ENCODE measurements around the gene ROGDI. TPM values are rescaled to one million over a fixed set of nuclear protein-coding genes. Genes with fewer than 3 reads are reported as not detected.
A peak's percentile ranks its signal among the peaks of the same experiment; 100 is the strongest.

The ROGDI gene
- total RNA-seq, 2 experiments from 2014 or later: 9.4 to 11.0 TPM

DNA sequence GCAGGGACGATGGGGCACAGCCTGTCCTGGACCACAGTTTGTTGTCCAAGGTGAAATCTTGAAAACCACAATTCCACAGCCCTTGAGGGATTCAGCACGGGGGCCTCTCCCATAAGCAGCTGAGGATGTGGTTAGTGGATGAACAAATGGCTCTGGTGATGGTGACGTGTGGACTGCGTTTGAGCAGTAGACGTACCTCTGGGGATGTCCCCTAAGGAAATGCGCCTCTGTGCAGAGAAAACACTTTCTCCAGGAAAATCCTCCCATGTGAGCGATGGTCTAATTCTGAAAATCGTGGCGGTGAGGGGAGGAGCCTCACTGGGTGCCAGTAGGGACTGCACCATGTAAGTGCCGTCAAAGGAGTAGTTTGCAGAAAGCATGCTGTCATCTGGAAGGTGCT is 11.6 kb downstream of the ROGDI start:
- ATAC-seq (ENCODE audit: poor library complexity): peak; percentile 24
- ChIA-PET POLR2A (no interaction called here), CTCF (no interaction called here)
- Mint-ChIP-seq H3K4me3 (no peak overlapping the region), H3K4me1 (ENCODE audit: low read depth) (no peaks in the 10 kb centered on the region), H3K27me3 (no peaks in the 10 kb centered on the region), H3K9me3 (no peaks in the 10 kb centered on the region), H3K27ac (no peak overlapping the region), H3K36me3 (ENCODE audit: low read depth) (no peaks in the 10 kb centered on the region)
- no peaks in the 10 kb centered on the region for H3K36me3 ChIP-seq (ENCODE audit: insufficient read depth, low read length)
- intact Hi-C loops (cut with DNase I, micrococcal nuclease): no loop called here
- TF ChIP-seq, protein P1, sequence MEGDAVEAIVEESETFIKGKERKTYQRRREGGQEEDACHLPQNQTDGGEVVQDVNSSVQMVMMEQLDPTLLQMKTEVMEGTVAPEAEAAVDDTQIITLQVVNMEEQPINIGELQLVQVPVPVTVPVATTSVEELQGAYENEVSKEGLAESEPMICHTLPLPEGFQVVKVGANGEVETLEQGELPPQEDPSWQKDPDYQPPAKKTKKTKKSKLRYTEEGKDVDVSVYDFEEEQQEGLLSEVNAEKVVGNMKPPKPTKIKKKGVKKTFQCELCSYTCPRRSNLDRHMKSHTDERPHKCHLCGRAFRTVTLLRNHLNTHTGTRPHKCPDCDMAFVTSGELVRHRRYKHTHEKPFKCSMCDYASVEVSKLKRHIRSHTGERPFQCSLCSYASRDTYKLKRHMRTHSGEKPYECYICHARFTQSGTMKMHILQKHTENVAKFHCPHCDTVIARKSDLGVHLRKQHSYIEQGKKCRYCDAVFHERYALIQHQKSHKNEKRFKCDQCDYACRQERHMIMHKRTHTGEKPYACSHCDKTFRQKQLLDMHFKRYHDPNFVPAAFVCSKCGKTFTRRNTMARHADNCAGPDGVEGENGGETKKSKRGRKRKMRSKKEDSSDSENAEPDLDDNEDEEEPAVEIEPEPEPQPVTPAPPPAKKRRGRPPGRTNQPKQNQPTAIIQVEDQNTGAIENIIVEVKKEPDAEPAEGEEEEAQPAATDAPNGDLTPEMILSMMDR (IDR thresholded peaks at IDR 0.05): no peak
- H3K27ac ChIP-seq (ENCODE audit: low read depth in 1 of 2, low read length in 2 of 2): no peak overlapping the region
- H3K4me1 ChIP-seq (ENCODE audit: insufficient read depth, low read length): no peaks in the 10 kb centered on the region
- H3K27me3 ChIP-seq (ENCODE audit: control insufficient read depth in 1 of 2, insufficient read depth in 2 of 2, low read length in 2 of 2): no peaks in the 10 kb centered on the region
- no peak for DNase-seq
- H3K9me3 ChIP-seq (ENCODE audit: control insufficient read depth in 1 of 2, insufficient read depth in 1 of 2, low read length in 2 of 2): no peaks in the 10 kb centered on the region
- H3K4me3 ChIP-seq (ENCODE audit: low read length): no peak overlapping the region

DNA sequence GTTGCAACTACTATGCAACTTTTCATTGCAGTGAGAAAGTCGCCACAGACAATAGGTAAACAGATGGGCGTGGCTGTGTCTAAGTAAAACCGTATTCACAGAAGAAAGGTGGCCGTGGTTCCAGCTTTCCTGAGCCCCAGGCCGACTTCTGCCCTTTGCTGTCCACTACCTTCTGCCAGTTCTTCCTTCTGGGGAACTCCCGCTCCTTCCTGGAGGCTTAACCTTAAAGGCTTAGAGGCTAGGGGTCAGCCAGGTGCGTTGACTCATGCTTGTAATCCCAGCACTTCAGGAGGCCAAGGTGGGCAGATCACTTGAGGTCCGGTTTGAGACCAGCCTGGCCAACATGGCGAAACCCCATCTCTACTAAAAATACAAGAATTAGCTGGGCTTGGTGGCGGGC is 12.2 kb downstream of the ROGDI start:
- Histone ChIP-seq H3K4me1 (ENCODE audit: insufficient read depth, low read length) (no peaks in the 10 kb centered on the region), H3K9me3 (ENCODE audit: control insufficient read depth in 1 of 2, insufficient read depth in 1 of 2, low read length in 2 of 2) (no peaks in the 10 kb centered on the region), H3K4me3 (ENCODE audit: low read length) (no peak overlapping the region), H3K27me3 (ENCODE audit: control insufficient read depth in 1 of 2, insufficient read depth in 2 of 2, low read length in 2 of 2) (no peaks in the 10 kb centered on the region), H3K27ac (ENCODE audit: low read depth in 1 of 2, low read length in 2 of 2) (no peak overlapping the region), H3K36me3 (ENCODE audit: insufficient read depth, low read length) (no peaks in the 10 kb centered on the region)
- no peak for DNase-seq
- TF ChIP-seq, protein P1 (IDR thresholded peaks at IDR 0.05): no peak
- H3K27me3 Mint-ChIP-seq: no peaks in the 10 kb centered on the region
- H3K4me3 Mint-ChIP-seq: no peak overlapping the region
- no peaks in the 10 kb centered on the region for H3K9me3 Mint-ChIP-seq
- no peaks in the 10 kb centered on the region for H3K4me1 Mint-ChIP-seq (ENCODE audit: low read depth)
- CTCF ChIA-PET: no interaction called here
- no peak for ATAC-seq (ENCODE audit: poor library complexity)
- H3K27ac Mint-ChIP-seq: no peak overlapping the region
- H3K36me3 Mint-ChIP-seq (ENCODE audit: low read depth): no peaks in the 10 kb centered on the region
- intact Hi-C loops (cut with DNase I, micrococcal nuclease): no loop called here
- POLR2A ChIA-PET: no interaction called here

DNA sequence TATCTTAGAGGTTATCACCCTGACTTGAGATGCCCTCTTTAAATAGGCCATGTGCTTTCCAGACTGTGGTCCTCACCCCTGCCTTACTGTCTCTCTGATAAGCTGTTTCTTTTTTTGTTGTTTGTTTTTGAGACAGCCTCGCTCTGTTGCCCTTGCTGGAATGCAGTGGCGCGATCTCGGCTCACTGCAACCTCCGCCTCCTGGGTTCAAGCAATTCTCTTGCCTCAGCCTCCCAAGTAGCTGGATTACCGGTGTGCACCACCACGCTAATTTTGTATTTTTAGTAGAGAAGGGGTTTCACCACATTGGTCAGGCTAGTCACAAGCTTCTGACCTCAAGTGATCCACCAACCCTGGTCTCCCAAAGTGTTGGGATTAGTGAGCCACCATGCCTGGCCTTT is 13.5 kb downstream of the ROGDI start:
- Mint-ChIP-seq H3K27me3 (no peaks in the 10 kb centered on the region), H3K9me3 (no peaks in the 10 kb centered on the region), H3K4me1 (ENCODE audit: low read depth) (no peaks in the 10 kb centered on the region), H3K27ac (no peak overlapping the region), H3K4me3 (no peak overlapping the region), H3K36me3 (ENCODE audit: low read depth) (no peaks in the 10 kb centered on the region)
- intact Hi-C loops (cut with DNase I, micrococcal nuclease): no loop called here
- DNase-seq (no peak), ATAC-seq (ENCODE audit: poor library complexity) (no peak)
- CTCF ChIA-PET: interaction anchor here (0.6 kb wide), 1 partner anchor 69 kb away, joined by 3 read pairs; no protein-coding TSS in a partner anchor
- no peaks in the 10 kb centered on the region for H3K27me3 ChIP-seq (ENCODE audit: control insufficient read depth in 1 of 2, insufficient read depth in 2 of 2, low read length in 2 of 2)
- H3K4me3 ChIP-seq (ENCODE audit: low read length): no peak overlapping the region
- POLR2A ChIA-PET: interaction anchor here (0.7 kb wide), 1 partner anchor 12 kb away, joined by 3 read pairs; no protein-coding TSS in a partner anchor
- H3K36me3 ChIP-seq (ENCODE audit: insufficient read depth, low read length): no peaks in the 10 kb centered on the region
- H3K27ac ChIP-seq (ENCODE audit: low read depth in 1 of 2, low read length in 2 of 2): no peak overlapping the region
- H3K4me1 ChIP-seq (ENCODE audit: insufficient read depth, low read length): no peaks in the 10 kb centered on the region
- H3K9me3 ChIP-seq (ENCODE audit: control insufficient read depth in 1 of 2, insufficient read depth in 1 of 2, low read length in 2 of 2): no peaks in the 10 kb centered on the region
- TF ChIP-seq, protein P1 (IDR thresholded peaks at IDR 0.05): no peak
